GM12878 (cell line): Measurements from ENCODE around the gene ZNF75A.

Source experiments
- CBFB ChIP-seq: IDR thresholded peaks from 2 replicates; pipeline ENCODE4 v1.6.1; 2016; ENCODE audit warnings: antibody characterized with exemption, low read depth
- CREM ChIP-seq: IDR thresholded peaks from 2 replicates; pipeline ENCODE4 v1.6.1; 2014; ENCODE audit warnings: antibody characterized with exemption, low read depth
- EGR1 ChIP-seq, 2 experiments: IDR thresholded peaks; 1 replicate in 1 of 2; 2 replicates in 1 of 2; pipeline ENCODE4 v1.6.1; 2011 to 2012; ENCODE audit warnings: low read depth in 2 of 2, low read length in 2 of 2, borderline replicate concordance in 1 of 2, mild to moderate bottlenecking in 1 of 2, moderate library complexity in 1 of 2
- EZH2 ChIP-seq: IDR thresholded peaks from 2 replicates; pipeline ENCODE4 v1.6.1; 2012; ENCODE audit warnings: low read depth, mild to moderate bottlenecking, control low read depth, inconsistent platforms, low read length, borderline replicate concordance; ENCODE audit not compliant: control insufficient read depth
- GABPA ChIP-seq: IDR thresholded peaks from 2 replicates; pipeline ENCODE4 v1.6.1; 2014; ENCODE audit warnings: antibody characterized with exemption, low read depth, mild to moderate bottlenecking, inconsistent platforms
- GATAD2B ChIP-seq: fragments of 450-650 bp; conservative IDR thresholded peaks from 2 replicates; pipeline ENCODE4 v1.6.1; 2017; ENCODE audit warnings: low read depth, mild to moderate bottlenecking, moderate library complexity
- MEF2A ChIP-seq: IDR thresholded peaks from 2 replicates; pipeline ENCODE4 v1.6.1; 2011; ENCODE audit warnings: low read depth, mild to moderate bottlenecking, low read length, moderate library complexity; ENCODE audit not compliant: insufficient read depth
- MYC ChIP-seq: IDR thresholded peaks from 2 replicates; pipeline ENCODE4 v1.6.1; 2011; ENCODE audit warnings: mild to moderate bottlenecking, low read length, moderate library complexity, inconsistent platforms; ENCODE audit not compliant: insufficient read depth, insufficient replicate concordance, insufficient read length, severe bottlenecking
- NRF1 ChIP-seq: conservative IDR thresholded peaks from 2 replicates; pipeline ENCODE4 v1.6.1; 2011; ENCODE audit warnings: mild to moderate bottlenecking, low read depth, low read length, improper control_type of control experiment
- POLR2AphosphoS5 ChIP-seq: IDR thresholded peaks from 2 replicates; pipeline ENCODE4 v1.6.1; 2011; ENCODE audit warnings: mild to moderate bottlenecking, low read length, inconsistent platforms
- RCOR1 ChIP-seq: conservative IDR thresholded peaks from 2 replicates; pipeline ENCODE4 v1.6.1; 2012; ENCODE audit warnings: low read depth, low read length, improper control_type of control experiment
- TF ChIP-seq, protein P1 (sequence below), 3 experiments: IDR thresholded peaks in 2 of 3; conservative IDR thresholded peaks in 1 of 3; 2 replicates each; pipeline ENCODE4 v1.5.1; 2011; ENCODE audit warnings: low read depth in 3 of 3, low read length in 3 of 3, mild to moderate bottlenecking in 3 of 3, control low read depth in 2 of 3, moderate library complexity in 2 of 3, inconsistent platforms in 1 of 3, mixed read lengths in 1 of 3; ENCODE audit not compliant: control insufficient read depth in 2 of 3, insufficient read depth in 1 of 3; ENCODE audit errors: extremely low read depth in 1 of 3

DNA sequence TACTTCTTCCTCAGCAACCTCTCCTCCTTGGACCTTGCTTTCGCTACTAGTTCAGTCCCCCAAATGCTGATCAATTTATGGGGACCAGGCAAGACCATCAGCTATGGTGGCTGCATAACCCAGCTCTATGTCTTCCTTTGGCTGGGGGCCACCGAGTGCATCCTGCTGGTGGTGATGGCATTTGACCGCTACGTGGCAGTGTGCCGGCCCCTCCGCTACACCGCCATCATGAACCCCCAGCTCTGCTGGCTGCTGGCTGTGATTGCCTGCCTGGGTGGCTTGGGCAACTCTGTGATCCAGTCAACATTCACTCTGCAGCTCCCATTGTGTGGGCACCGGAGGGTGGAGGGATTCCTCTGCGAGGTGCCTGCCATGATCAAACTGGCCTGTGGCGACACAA is 50.8 kb downstream of the ZNF75A start:
- TF ChIP-seq POLR2AphosphoS5, result no peak
- TF ChIP-seq MEF2A, result no peak
- TF ChIP-seq, protein P1, sequence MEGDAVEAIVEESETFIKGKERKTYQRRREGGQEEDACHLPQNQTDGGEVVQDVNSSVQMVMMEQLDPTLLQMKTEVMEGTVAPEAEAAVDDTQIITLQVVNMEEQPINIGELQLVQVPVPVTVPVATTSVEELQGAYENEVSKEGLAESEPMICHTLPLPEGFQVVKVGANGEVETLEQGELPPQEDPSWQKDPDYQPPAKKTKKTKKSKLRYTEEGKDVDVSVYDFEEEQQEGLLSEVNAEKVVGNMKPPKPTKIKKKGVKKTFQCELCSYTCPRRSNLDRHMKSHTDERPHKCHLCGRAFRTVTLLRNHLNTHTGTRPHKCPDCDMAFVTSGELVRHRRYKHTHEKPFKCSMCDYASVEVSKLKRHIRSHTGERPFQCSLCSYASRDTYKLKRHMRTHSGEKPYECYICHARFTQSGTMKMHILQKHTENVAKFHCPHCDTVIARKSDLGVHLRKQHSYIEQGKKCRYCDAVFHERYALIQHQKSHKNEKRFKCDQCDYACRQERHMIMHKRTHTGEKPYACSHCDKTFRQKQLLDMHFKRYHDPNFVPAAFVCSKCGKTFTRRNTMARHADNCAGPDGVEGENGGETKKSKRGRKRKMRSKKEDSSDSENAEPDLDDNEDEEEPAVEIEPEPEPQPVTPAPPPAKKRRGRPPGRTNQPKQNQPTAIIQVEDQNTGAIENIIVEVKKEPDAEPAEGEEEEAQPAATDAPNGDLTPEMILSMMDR (IDR thresholded peaks at IDR 0.05 in 2 of 3, conservative IDR thresholded peaks at IDR 0.05 in 1 of 3; ENCODE audit: control insufficient read depth in 2 of 3, extremely low read depth in 1 of 3, insufficient read depth in 1 of 3, low read depth in 3 of 3, low read length in 3 of 3), result no peak
- TF ChIP-seq GATAD2B, result no peak
- no peak for TF ChIP-seq EZH2
- no peak for TF ChIP-seq RCOR1
- TF ChIP-seq MYC, result no peak
- no peak for TF ChIP-seq GABPA
- TF ChIP-seq CBFB, result no peak
- no peak for TF ChIP-seq NRF1
- TF ChIP-seq EGR1 (IDR thresholded peaks at IDR 0.05; ENCODE audit: borderline replicate concordance in 1 of 2, low read depth in 2 of 2, low read length in 2 of 2), result no peak
- TF ChIP-seq CREM, result no peak
